GM19193 (cell line): ENCODE data around the gene GRAMD4.
A peak's percentile ranks its signal among the peaks of the same experiment; 100 is the strongest.

ENCODE experiments used
- POLR2A ChIP-seq: IDR thresholded peaks from 4 replicates; pipeline ENCODE4 v1.6.1; 2011; ENCODE audit not compliant: insufficient read depth, insufficient read length; ENCODE audit errors: extremely low read depth

GRAMD4 gene

DNA sequence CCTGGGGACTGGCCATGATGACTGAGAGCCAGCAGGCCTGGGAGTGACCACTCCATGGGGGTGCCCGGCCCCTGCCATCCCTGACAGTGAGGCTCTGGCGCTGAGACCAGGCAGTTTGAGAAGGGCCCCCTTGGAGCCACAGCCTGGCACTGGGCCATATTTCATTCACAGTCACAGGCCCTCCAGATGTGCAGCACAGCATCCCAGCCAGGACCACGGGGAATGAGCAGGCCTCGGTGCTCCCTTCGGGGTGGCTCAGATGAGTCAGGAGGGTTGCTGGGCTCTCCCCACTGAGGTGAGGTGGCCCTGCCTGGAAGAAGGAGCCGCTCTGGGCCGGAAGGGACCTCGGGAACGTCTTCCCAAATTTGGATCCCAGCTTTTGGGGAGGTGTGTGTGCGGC lies 53.0 kb downstream of the GRAMD4 start:
- no peak for TF ChIP-seq POLR2A

DNA sequence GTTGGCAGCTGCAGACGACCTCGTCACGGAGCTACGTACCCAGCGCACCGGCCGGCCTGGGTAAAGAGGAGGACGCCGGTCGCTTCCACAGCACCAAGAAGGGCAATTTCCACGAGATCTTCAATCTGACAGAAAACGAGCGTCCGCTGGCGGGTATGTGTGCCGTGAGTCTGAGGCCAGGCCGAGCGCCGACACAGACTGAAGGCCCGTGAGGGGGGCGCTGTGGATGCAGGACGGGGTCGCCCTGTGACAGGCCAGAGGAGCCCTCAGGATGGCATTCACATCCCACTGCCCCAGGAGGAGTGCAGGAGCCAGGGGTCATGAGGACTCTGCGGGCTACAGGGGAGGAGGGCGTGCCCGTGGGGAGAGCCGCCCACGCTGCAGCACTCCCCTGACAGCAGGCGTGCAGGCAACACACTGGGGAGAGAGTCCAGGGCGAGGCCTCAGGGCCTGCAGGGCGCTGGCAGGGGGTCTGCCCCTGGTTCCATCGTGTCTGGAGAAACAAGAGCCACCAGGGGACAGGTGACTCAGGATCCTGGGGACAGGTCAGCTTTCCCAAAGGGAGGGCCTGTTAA lies 53.6 kb downstream of the GRAMD4 start:
- no peak for TF ChIP-seq POLR2A

DNA sequence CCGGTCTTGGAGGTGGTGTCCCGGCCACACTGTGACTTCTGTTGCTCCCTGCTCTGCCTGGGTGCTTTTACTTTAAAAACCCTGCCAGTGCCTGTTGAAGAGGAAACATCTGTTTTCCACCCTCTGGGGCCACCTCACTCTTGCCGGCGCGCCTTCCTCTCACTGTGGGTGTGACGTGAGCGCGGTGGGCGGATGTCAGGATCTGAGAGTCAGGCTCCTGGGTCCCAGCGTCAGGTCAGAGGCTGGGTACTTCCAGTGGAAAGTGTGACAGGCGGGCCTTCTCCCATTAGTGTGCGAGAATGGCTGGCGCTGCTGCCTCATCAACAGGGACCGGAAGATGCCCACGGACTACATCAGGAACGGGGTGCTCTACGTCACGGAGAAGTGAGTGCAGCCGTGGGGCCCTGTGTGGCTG lies 54.2 kb downstream of the GRAMD4 start:
- TF ChIP-seq POLR2A: no peak

DNA sequence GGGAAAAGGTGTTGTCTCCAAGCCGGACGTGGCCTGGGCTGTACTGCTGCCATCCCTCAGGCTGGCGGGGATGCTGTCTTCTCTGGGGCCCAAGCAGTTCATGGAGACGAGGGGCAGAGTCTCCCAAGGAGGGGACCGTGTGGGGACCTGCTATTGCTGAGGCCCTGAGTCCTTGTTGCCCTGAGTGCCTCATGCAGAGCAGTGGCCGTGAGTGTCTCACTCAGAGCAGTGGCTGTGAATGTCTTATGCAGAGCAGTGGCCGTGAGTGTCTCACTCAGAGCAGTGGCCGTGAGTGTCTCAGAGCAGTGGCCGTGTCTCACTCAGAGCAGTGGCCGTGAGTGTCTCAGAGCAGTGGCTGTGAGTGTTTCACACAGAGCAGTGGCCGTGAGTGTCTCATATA lies 54.7 kb downstream of the GRAMD4 start:
- TF ChIP-seq POLR2A: no peak

DNA sequence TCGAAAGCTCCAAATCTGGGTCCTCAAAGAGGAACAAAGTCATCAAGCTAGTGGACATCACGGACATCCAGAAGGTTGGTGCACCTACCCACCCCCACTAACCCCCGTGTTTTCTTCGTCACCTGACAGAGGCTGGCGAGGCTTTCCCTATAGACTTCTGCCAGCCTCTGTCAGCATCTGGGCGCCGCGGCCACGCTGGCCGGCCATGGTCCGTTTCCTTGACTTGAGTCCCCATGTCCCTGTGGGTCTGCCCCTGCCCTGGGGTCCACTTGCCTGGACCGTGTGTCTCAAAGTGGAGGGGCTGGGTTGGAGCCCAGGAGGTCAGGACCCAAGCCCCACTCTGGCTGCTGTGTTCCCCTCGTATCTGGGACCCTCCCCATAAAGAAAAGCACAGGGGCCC lies 55.3 kb downstream of the GRAMD4 start:
- TF ChIP-seq POLR2A: no peak

DNA sequence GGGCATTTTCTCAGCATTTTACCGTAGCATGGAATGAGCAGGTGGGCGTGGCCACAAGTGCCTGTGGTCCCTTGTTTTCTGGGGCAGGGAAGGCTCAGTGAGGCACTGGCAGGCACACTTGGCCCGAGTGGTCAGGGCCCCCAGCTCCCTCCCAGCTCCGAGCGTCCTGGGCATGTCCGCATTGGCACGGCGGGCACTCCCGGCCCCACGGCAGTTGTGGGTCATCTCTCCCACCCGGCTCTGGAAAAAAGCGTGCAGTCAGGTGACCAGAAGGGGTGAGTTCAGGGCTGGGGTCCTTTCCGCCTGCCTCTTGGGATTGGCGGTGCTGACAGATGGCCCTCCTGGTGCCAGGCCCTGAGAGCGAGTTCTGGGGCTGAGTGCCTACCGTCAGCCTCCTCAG lies 55.8 kb downstream of the GRAMD4 start:
- no peak for TF ChIP-seq POLR2A

DNA sequence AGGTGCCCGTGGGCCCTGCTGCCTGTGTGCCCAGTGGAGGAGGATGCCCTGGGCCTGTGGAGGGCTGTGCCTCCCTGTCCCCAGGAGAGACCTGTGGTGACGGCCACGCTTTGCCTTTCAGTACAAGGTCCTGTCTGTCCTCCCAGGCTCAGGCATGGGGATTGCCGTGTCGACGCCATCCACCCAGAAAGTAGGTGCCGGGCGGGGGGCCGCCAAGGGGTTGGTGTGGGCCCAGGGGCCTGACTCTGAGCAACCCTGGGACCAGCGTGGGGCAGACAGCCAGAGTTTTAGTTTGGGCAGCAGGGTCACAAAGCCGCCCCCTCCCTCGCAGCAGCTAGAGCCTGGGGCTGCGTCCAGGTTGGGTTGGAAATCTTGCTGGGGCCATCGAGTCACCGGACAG lies 56.3 kb downstream of the GRAMD4 start:
- TF ChIP-seq POLR2A: no peak

DNA sequence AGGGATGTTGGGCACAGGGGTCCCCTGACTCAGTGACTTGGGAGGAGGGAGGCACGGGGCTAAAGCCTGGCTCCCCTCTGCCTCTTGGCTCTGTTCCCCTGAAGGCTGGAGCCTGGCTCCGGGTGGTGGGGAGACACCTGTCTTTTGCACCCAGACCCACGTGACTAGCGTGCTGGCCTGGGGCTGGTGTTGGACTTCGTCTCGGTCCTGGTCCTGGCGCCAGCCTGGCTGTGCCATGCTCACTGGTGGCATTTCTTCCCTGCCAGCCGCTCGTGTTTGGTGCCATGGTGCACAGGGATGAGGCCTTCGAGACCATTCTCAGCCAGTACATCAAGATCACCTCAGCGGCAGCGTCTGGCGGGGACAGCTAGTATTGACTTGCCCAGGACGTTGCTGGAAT lies 56.7 kb downstream of the GRAMD4 start:
- no peak for TF ChIP-seq POLR2A

DNA sequence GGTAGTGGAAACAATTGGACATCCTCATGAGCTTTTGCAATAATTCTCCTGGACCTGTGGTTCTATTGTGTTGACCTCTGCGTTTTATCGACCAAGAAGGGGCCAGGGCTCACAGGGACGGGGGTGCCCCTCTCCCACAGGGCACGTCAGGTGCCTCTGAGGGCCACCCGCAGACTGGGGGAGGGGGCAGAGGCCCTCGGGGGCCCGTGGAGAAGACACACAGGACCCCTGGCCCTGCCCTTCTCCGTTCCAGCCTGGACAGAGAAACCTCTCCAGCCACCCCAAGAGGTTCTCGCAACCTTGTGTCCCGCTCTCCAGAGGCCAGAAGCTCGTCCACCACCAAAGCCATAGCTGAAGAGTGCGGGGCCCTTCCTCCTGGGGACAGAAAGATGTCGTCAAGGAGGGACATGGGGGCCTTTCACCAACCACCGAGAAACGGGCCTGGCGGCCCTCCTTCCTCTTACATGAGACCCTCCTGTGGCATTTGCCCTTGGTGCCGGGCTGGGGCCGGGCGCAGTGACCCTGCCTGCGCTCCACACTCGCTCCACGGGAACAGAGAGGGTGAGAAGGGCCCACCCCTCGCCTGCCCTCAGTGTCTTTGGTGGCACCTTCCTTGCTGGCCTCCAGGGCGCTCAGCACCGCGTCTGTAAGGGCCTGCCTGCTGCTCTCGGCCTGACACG lies 57.3 kb downstream of the GRAMD4 start:
- TF ChIP-seq POLR2A: no peak

DNA sequence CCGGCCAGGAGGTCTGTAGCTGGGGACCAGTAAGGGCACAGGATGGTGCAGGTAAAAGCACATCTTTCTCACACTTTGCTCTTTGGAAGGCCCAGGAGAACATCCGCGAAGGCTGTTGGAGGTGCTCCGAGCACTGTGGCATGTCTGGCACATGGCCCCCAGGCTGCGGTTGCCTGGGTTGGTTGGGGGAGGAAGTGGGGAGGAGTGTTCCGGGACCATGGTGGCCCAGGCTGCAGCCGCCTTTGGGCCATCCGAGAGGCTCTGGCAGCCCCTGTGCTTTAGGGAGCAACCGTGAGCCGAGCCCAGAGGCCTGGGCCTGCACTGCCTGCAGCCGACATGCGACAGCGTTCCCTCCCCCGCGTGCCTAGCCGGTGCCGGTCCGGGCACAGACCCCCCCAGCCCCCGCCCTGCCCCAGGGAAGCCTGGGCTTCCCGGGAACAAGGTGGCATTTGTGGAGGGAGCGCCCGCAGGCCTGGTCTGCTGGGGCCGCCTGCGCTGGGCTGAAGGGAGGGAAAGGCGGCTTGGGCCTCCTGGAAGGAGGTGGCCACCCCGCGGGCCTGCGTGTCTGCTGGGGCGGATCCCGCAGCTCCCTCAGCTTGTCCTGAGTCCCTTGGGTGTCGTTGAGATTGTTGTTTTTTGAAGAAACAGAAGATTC lies 57.9 kb downstream of the GRAMD4 start:
- no peak for TF ChIP-seq POLR2A

DNA sequence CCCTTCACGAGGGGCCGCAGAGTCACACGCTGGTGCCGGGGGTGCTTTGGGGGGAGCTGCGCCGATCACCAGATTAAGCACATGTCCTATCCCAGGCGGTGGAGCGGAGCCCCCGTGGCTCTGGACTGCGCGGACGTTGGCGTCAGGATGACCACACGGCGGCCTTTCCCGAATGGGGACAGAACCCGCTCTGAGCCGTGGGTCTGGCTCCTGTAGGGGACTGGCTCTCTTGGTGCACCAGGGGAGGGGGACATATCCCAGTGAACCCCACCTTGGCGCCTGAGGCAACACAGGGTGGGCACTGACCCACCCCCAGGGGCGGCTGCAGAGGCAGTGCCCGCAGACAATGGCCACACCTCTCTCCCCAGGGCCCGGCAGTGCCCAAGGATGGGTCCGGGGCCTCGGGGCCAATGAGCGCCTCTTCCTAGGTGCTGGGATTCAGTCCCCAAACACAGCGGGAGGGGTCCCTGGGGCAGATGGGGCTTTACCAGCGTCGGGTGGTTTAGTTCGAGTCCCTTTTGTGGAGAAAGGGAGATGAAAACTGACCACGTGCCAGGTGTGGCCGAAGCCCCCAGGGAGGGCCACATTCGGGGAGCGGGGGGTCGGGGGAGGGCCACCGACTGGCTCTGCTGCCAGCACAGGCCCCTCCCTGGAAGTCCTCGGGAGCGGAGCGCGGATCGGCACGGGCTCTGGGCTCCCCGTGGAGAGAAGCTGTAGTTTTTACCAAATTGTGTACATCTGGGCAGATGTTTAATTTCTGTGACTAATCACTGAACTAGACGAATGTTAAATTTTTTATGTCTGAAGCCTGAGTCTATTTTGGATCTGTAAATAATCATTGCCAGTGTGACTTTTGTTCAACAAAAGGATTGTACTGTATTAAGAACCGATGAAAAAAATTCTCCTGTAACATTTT lies 58.9 kb downstream of the GRAMD4 start:
- TF ChIP-seq POLR2A: no peak

DNA sequence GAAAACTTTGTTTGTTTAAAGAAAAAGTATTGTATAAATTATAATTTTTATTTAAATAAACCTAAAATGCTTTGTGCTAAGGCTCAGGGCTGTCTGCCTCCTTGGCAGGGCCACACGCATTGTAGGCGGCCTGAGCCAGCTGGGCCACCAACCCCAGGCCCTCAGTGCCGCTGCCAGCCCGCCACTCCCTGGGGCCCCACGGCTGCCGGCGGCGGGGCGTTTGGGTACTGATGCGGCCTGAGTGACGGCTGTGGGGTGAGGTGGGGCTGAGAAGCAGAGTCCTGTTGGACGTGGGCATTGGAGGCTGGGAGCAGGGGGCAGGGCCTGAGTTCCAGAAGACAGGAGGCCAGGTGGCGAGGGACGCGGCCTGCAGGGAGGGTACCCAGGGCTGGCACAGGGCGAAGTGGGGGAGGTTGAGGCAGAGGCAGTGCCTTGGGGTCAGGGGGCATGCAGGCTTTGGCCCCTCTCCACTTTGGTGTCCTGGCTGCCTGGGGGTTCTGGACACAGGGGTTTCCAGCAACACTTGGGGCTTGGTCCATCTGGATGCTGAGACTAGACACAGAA lies 59.6 kb downstream of the GRAMD4 start:
- TF ChIP-seq POLR2A: no peak

DNA sequence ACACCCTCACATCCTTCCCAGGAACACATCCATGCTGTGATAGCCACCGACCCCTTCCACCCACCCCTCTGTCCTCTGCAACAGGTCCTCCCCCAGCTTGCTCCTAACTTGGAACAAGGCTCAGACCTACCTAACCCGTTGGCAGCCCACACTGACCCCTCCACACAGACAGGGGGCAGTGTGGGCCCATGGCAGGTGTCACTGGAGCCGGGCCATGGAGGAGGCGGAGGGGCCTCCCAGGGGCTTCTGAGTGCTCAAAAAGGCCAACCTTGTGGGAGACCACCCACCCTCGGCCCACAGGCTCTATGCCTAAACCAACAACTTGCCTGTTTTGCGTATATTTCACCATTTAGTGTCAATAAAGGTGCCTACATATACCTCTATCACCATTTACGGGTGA lies 60.8 kb downstream of the GRAMD4 start:
- no peak for TF ChIP-seq POLR2A

DNA sequence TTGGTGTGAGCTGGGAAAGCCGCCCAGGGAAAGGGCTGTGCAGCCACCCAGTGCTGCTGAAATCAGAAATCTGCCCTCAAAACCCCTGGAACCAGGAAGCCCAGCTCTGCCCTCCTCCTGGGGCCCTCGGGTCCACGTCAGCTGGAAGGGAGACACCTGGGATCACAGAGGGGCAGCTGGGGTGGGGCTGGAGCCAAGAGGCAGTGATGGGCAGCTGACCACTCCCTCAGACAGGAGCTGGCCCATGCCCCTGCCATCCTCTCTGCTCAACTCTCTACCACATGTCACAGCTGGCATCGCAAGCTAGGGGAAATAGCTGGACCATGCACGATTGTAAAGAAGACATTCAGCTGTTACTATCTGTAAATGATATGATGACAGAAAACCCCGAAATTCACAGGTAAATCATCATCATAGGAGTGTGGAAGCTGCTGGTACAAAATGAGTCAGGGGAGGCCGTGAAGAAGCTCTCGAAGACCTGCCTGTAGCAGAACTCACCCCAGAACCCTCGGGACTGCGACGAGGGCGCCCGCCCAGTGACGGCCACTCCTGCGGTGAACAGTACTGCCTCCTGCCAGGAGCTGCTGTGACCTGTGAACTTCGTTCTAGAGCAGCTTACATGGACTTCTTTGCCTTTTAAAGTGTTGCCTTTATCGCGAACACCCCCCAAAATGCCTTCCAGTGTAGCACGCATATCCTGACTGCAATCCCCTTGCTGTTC lies 62.0 kb downstream of the GRAMD4 start:
- no peak for TF ChIP-seq POLR2A

DNA sequence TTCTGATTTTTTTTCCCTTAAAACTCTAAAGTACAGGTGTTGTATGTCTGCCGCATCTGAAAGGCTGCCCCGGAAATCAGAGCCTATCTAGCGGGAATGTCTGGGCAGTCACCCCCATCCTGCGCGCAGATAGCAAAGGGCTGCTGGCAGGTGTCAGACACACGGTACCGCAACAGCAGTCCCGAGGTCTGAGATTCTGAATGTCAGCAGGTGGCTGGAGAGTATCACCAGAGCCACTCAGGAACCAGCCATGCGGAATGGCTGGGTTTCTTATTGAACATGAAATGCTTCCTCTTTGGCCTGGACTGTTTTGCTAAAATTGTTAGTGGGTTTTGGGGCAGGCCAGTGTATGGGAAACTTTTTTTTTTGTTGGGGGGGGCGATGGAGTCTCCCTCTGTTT lies 64.5 kb downstream of the GRAMD4 start:
- TF ChIP-seq POLR2A: peak; percentile 15
